ENCODE data around the gene LMNB1.
A peak's percentile ranks its signal among the peaks of the same experiment; 100 is the strongest.
"Not testable (repeated sequence)": the region's sequence is repeated elsewhere in the genome, so short reads cannot be mapped to it uniquely, and the experiment has no call there.

Gene LMNB1

DNA sequence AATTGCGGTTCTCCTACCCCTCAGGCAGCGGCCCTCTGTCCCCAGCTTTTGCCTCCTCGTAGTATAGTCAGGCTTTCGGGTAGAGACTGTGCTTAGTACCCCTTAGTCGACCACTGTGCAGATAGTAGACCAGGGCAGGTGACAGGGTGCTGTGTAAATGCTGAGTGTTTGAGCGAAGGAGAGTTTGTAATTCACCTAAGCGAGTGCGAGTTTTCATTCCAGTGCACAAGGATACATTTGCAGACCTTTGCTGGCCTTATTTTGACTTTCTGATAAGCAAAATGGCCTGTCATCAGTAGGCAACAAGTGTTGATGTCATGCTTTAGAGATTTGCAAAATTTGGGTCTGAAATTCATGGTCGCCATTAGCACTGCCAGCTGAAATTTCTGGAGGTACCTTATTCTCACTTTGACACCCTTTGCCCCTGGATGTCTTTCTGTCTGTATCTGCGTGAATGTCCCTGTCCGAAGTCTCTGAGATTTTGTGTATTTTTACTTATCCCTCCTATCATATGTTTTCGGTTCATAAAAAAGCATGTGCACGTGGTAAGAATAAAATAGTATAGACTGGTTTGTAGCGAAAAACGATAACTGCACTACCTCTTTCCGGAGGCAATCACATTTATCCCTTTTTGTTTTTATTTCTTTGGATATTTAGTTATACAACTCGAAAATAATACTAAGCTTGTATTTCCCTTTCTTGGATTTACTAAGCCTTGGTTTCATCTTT is 1.9 kb downstream of the LMNB1 start:
- no peak for DNase-seq

DNA sequence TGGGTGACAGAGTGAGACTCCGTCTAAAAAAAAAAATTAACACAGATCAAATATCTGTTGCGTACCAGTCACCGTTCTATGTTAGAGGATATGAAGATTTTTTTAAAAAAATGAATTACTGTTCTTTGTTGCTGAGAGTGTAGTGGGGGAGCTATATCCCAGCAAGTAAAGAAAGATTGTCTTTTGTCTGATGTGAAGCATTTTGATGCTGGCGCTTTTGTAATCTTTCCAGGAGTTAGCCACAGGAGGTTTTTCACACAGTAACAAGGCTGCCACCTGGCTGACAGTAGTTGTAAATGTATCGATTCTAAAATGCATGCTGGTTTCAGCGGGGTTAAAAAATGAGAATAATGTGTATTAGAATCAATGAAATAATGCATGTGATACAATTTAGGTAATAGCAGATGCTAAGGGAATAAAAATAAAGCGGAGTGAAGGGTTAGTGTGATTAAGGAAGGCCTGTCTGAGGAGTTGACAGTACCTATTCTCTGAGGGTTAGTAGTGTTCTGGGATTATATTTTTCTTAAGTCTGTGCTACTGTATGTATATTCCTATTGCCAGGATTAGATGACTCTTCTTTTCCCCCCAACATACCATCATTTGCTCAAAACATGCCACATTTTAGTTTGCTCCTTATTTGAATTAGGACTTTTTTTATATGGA is 3.4 kb downstream of the LMNB1 start:
- DNase-seq: peak; percentile 92

DNA sequence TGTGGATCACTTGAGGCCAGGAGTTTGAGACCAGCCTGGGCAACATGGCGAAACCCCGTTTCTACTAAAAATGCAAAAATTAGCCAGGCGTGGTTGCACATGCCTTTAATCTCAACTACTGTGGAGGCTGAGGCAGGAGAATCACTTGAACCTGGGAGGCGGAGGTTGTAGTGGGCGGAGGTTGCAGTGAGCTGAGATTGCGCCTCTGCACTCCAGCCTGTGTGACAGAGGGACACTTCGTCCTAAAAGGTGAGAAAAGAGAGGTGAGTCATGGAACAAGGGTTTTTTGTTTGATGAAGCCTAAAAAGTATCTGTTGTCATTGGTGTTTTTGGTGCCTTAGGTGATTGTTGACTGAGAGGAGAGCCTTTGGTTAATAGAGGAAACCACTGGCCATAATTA is 11.5 kb downstream of the LMNB1 start:
- DNase-seq: not testable (repeated sequence)

DNA sequence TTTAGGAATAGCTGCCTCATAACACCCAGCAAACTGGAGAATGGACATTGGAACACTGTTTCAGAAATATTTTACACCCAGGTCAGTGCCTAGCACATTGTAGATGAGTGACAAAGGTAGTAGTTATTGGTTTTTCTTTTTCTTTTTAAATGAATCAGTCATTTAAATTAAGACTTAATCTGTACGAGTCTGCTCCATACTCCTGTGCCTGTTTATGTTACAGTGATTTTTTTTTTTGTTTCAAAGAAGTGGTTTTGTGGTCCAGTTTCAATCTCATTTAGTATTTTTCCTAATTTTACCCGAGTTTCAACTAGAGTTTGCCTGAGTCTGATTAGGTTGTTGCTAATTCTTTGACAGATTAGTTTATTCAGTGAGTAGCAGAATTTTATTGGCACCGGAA is 16.2 kb downstream of the LMNB1 start:
- no peak for DNase-seq

DNA sequence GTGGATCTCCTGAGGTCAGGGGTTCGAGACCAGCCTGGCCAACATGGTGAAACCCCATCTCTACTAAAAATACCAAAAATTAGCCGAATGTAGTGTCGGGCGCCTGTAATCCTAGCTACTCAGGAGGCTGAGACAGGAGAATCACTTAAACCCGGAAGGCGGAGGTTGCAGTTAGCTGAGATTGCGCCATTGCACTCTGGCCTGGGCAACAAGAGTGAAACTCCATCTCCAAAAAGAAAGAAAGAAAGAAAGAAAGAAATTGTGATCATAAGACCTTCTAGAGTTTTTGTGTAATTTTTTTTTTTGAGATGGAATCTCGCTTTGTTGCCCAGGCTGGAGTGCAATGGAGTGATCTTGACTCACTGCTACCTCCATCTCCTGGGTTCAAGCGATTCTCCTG is 16.7 kb downstream of the LMNB1 start:
- not testable (repeated sequence) for DNase-seq

DNA sequence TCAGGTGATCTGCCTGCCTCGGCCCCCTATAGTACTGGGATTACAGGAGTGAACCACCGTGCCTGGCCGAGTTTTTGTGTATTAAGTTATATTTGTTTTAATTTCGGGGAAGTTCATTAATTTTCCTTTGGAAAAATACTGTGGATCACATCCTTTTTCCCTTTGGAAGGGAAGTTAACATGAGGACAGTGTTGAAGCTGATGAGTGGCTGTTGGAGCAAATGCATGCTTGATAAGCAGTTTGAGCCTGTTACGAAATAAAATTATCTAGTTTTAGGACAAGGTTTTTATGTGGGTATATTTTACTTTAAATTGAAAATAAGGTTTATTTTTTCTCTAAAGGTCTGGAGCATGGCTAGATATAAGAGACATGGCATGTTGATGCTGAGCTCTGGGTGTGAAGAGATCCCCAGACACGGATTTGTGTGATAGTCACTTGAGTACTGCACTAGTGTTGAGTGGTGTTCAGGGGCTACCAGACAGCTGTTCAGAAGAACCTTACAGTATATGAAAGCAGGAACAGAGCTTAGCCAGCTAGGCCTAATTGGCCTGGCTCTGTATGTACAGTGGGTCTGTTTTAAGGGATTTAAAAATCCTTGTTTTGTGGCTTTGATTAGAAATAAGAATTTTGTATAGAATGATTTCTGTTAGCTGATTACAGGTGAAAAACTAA is 17.4 kb downstream of the LMNB1 start:
- DNase-seq: peak; percentile 19

DNA sequence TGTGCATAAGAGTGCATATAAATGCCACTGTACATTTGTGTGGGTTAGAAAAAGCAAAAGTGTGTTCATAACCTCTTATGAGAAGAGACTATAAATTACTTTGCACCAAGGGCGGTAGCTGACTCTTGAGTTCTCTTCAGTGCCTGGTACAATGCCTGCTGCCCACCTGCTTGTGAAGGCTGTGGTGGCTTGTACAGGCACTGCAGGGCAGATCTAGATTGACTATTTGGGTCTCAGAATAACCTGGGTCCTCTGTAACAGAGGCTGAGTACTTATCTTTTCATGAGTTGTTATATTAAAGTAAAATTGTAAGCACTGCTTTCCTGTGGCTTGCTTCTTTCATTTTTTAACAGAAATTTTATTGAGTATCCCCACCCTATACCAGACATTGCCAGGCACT is 22.8 kb downstream of the LMNB1 start:
- DNase-seq: no peak

DNA sequence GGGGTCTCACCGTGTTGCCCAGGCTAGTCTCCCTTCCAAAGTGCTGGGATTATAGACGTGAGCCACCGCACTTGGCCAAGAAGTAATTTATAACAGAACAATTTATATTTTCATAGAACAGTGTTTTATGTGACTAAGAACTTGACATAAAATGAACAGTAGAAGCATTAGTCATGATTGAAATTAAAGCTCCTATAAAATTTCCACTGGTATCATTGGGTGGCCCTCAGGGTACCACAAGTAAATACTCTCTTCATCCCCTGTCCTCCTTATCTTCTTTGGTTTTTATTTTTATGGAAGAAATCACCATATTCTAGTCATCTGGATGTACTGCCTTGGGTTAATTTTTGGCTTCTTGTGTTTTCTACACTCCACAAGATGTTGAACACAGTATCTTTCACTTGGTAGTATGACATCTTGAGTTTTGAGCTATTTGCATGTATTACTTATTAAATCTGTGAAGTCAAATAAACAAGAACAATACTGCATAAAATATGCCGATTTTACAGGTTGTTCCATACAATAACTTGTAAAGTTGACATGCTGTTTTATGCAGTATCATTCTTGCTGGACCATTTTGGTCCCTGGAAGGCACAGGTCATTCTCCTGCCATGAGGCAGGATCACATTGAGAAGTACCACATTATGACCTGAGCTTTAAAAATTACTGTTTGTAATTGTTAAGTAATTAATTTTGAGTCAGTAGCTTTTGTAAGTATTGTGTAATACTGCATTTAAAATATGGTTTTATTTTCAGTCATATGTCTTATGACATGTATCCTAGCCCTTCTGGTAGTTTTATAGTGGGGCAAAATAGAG is 24.4 kb downstream of the LMNB1 start:
- no peak for DNase-seq

DNA sequence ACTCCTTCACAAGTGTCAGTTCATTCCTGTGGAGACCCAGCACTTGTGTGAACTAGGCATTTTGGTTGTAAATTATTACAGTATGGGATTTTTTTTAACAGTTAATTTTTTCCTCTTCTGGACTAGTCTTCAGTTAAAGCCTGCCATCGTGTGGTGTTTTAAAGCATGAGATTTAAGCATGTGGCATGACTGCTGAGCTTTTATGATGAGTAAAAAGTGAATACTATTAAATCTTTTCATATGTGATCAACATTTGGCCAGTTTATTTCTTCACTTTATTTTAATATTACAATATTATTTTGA is 25.0 kb downstream of the LMNB1 start:
- DNase-seq: peak; percentile 5

DNA sequence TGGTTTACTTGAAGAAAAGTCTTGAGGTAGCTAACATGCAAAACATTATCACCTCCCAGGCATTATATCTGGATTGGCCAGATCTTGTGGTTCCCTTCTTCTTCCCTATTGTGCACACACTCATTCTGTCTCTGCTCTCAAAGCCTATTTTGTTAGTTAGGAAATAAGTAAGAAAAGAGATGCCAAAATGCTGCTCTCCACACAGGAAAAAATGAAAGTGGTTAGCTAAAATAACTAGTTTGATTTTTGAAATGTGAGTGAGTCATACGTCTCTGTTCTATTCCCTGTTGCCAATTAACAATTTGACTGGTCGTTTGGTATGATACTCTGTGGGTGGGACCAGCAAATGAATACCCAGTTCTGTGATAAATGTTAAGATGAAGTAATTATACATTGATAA is 28.1 kb downstream of the LMNB1 start:
- DNase-seq: no peak

DNA sequence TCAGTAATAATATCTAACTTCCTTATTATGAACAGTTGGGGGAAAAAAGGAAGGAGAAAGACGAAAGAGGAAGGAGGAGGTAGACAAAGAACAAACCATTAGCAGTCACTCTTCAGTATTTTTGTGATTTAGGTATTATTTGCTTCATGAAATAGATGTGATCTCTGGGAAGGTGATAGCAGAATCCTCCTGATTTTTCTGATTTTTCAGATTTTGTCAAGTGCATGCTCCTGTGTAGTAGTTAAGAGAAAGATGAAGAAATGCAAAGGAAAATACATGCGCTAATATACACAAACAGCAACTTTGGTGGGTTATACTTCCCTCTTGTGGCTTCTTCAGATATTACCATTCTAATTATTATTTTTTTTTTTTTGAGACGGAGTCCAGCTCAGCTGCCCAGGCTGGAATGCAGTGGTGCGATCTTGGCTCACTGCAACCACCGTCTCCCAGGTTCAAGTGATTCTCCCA is 31.6 kb downstream of the LMNB1 start:
- peak; percentile 4 for DNase-seq

DNA sequence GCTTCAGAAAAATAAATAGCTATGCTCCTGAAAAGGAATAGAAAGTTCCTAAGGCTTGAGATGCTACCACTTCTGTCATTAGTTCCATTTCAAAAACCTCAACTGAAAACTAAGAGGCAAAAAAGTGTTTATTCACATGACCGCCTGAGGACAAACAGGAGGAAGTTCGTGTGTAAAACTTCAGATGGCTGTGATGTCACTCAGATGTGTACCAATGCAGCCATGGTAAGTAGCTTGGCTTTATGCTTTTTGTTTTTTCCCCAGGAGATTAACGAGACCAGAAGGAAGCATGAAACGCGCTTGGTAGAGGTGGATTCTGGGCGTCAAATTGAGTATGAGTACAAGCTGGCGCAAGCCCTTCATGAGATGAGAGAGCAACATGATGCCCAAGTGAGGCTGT is 33.0 kb downstream of the LMNB1 start:
- peak; percentile 1 for DNase-seq

DNA sequence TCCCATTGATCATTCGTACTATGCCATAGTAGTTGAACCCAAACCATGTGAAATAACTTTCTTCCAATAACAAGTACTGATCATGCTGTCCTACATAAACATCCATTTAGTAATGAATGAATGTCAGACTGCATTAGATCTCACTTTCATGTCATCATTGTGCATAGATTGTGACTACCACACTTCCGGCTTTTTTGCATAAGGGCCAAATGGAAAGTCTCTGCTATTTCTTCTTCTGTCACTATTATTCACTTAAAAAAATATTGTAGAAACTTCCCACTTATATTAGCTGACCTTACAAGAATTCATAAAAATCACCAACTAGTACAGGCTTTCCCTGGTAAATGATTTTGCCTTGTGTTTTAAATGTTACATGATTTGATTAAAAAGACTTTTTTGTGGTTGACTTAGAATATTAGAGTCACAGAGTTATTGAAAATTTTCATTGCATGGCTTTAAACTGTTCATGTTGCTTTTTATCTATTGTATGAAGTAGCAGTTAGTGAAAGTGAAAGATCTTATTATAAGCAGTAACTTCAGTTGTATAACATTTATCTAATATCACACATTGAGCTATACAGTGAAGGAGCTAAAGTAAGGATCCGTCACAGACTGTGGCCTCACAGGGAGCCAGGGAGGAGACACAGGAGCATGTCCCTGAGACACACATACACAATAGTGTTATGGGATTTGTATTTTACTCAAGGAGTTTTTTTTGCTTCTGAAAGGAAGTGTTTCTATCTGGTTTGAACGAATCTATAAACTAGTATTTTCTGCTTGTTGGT is 33.9 kb downstream of the LMNB1 start:
- no peak for DNase-seq

DNA sequence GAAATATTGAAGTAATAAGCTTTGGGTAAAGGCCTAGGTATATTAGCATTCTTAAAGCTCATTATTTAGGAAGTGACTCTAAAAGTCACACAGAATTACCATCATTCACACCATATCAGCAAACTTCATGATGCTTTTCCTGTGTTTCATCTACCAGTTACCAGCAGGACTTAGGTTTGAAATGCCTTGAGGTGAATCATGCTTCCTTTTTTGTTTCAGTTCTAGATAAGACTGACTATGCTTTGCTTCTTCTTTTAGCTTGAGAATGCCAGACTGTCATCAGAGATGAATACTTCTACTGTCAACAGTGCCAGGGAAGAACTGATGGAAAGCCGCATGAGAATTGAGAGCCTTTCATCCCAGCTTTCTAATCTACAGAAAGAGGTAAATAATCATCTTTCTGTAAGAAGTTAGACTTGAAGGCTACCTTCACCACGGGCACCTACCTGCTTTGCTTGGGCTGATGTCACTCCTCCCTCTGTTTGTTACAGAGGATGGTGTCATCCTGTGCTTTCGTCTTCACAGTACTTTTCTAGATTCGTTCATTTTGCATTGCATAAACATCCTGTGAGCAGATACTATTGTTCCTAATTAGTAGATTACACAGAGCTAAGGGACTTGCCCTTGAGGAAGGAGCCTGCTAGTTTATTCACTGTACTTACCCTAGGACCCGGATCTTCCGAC is 34.7 kb downstream of the LMNB1 start:
- DNase-seq: no peak

DNA sequence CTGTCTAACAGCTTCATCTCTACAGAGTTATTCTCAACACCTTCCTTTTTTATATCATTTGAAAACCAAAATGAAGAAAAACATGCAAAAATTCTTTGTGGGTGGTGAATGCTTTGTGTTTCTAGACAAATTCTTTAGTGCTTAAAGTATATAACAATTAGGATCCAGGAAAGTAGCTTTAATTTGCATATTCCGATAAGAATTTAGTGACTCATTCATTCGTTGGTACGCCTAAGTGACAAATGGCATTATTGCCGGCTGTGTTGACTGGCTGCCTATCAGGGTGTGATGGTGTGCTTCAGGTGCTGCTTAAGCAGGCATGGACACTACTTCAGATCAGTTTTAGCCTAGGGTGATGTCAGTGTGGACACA is 35.2 kb downstream of the LMNB1 start:
- DNase-seq: no peak

DNA sequence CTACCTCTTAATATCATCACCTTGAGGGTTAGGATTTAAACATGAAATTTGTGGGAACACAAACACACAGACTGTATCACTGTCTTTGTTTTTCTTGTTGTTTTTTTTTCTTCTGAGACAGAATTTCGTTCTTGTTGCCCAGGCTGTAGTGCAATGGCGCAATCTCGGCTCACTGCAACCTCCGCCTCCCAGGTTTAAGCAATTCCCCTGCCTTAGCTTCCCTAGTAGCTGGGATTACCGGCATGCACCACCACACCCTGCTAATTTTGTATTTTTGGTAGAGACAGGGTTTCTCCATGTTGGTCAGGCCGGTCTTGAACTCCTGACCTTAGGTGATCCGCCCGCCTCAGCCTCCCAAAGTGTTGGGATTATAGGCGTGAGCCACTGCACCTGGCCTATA is 36.9 kb downstream of the LMNB1 start:
- not testable (repeated sequence) for DNase-seq

DNA sequence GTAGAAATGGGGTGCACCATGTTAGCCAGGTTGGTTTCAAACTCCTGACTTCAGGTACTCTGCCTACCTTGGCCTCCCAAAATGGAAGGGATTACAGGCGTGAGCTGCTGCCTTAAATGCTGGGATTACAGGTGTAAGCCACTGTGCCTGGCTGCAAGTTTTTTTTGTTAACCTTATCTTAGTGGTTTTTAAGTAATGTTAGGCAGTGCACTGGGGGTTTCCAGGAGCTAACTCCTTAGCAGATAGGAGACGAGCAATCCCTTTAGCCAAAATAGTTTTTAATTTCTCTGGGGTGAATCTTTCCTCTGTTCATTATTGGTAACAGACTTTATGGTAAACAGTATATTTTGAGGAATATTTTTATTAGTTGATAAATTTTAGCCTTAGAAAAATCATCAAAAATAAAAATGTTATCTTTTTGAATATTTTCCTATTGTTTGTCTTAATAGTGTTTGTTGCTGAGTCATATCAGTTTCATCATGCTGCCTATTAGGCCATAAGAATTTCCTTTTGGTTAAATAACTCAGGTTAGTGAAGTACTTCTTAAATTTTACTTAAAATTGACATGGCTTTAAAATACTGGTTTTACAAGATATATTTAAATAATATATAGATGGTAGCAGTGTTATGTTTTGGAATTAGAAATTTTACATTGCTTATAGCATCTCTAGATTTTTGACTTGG is 37.9 kb downstream of the LMNB1 start:
- DNase-seq: no peak

DNA sequence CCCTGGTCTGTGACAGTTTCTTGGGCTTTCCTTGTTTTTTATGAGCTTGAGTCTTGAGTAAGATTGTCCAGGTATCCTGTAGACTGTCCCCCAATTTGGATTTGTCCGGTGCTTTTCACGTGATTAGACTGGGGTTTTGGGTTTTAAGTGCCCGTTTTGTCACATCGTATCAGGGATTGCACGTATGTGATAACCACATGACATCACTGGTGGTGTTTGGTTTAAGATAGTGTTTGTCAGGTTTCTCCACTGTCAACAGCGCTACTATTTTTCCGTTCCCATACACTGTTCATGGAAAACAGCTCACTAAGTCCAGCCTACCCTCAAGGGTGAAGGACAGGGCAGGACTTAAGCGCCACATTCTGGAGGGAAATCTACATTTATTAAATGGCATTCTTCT is 39.7 kb downstream of the LMNB1 start:
- DNase-seq: no peak

DNA sequence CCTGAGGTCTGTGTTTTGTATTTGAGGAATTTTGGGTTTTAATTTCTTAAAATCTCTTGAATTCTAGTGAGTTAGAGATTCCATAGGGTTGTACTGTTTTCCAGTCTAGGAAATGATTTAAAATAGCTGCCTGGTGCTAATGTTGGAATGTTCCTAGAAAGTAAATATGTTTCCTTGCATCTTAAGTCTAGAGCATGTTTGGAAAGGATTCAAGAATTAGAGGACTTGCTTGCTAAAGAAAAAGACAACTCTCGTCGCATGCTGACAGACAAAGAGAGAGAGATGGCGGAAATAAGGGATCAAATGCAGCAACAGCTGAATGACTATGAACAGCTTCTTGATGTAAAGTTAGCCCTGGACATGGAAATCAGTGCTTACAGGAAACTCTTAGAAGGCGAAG is 41.8 kb downstream of the LMNB1 start:
- no peak for DNase-seq

DNA sequence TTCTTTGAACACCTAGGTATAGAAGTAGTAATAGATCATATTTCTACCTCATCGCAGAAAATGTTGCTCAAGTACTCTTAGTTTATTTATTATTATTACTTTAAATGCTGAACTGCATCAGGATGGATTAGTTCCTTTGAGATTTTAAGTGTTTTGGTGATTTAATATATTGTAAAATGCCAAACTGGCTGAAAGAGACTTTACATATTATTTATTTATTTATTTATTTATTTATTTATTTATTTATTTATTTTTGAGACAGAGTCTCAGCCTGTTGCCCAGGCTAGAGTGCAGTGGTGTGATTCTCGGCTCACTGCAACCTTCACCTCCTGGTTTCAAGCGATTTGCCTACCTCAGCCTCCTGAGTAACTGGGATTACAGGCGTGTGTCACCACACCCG is 42.3 kb downstream of the LMNB1 start:
- no peak for DNase-seq

DNA sequence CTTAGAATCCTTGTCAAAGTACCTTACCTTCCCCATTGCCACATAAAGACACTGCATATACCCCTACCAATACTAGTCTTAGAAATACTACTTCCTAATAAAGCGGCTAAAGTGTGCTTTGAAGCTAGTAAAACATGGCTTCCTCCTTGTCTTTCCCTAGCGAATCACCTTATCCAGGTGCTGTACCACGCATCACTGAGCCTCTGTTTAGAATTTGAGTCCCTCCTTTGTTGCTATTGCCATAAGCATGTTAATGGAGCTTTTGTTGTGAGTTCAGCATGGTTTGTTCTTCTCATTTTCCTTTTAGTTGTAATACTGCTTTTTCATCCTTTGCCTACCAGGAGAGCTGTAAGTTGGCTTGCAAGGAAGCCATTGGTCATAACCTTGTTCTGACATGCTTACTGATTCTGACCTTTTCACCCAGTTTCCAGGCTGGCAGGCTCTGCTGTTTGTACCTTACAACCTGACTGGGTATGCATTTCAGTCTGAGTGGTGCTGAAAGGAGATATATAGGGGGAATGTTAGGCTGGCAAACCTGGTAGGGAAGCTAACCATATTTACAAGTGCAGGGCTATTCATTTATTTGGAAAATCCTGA is 49.8 kb downstream of the LMNB1 start:
- DNase-seq: no peak
